ENCODE measurements around the gene EFNB2.

EFNB2 gene

GRCh38 chr13:106570299-106570852 is 34.9 kb upstream of the EFNB2 start (continued):
- TF ChIP-seq ZFP3 (tag by site-specific recombination; IDR thresholded peaks at IDR 0.05; ENCODE audit: low read depth), result no peak
- no peak for TF ChIP-seq ZNF768 (tag by site-specific recombination; IDR thresholded peaks at IDR 0.05)
- TF ChIP-seq, protein P1, sequence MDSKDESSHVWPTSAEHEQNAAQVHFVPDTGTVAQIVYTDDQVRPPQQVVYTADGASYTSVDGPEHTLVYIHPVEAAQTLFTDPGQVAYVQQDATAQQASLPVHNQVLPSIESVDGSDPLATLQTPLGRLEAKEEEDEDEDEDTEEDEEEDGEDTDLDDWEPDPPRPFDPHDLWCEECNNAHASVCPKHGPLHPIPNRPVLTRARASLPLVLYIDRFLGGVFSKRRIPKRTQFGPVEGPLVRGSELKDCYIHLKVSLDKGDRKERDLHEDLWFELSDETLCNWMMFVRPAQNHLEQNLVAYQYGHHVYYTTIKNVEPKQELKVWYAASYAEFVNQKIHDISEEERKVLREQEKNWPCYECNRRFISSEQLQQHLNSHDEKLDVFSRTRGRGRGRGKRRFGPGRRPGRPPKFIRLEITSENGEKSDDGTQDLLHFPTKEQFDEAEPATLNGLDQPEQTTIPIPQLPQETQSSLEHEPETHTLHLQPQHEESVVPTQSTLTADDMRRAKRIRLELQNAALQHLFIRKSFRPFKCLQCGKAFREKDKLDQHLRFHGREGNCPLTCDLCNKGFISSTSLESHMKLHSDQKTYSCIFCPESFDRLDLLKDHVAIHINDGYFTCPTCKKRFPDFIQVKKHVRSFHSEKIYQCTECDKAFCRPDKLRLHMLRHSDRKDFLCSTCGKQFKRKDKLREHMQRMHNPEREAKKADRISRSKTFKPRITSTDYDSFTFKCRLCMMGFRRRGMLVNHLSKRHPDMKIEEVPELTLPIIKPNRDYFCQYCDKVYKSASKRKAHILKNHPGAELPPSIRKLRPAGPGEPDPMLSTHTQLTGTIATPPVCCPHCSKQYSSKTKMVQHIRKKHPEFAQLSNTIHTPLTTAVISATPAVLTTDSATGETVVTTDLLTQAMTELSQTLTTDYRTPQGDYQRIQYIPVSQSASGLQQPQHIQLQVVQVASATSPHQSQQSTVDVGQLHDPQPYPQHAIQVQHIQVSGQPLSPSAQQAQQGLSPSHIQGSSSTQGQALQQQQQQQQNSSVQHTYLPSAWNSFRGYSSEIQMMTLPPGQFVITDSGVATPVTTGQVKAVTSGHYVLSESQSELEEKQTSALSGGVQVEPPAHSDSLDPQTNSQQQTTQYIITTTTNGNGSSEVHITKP (tag by site-specific recombination; IDR thresholded peaks at IDR 0.05), result no peak
- TF ChIP-seq SCRT1 (tag by site-specific recombination; IDR thresholded peaks at IDR 0.05; ENCODE audit: borderline replicate concordance), result no peak
- TF ChIP-seq, protein P2, sequence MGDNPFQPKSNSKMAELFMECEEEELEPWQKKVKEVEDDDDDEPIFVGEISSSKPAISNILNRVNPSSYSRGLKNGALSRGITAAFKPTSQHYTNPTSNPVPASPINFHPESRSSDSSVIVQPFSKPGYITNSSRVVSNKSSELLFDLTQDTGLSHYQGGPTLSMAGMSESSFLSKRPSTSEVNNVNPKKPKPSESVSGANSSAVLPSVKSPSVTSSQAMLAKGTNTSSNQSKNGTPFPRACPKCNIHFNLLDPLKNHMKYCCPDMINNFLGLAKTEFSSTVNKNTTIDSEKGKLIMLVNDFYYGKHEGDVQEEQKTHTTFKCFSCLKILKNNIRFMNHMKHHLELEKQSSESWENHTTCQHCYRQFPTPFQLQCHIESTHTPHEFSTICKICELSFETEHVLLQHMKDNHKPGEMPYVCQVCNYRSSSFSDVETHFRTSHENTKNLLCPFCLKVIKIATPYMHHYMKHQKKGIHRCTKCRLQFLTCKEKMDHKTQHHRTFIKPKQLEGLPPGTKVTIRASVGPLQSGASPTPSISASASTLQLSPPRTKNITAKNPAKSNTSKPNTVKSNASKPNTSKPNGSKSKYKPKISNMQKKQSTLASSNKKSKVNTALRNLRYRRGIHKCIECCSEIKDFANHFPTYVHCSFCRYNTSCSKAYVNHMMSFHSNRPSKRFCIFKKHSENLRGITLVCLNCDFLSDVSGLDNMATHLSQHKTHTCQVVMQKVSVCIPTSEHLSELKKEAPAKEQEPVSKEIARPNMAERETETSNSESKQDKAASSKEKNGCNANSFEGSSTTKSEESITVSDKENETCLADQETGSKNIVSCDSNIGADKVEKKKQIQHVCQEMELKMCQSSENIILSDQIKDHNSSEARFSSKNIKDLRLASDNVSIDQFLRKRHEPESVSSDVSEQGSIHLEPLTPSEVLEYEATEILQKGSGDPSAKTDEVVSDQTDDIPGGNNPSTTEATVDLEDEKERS (tag by site-specific recombination; IDR thresholded peaks at IDR 0.05), result no peak
- no peak for TF ChIP-seq ZNF404 (tag by site-specific recombination; IDR thresholded peaks at IDR 0.05)
- peak; percentile 71 for TF ChIP-seq SP2 (tag by site-specific recombination; IDR thresholded peaks at IDR 0.05)
- no peak for TF ChIP-seq ZNF16 (tag by site-specific recombination; IDR thresholded peaks at IDR 0.05; ENCODE audit: low read depth)
- no peak for TF ChIP-seq ZNF626 (tag by site-specific recombination; IDR thresholded peaks at IDR 0.05)
- no peak for TF ChIP-seq ZNF2 (tag by site-specific recombination; IDR thresholded peaks at IDR 0.05)
- TF ChIP-seq ZBTB26 (tag by site-specific recombination; optimal IDR thresholded peaks at IDR 0.05), result no peak
- TF ChIP-seq HIC1 (tag by site-specific recombination; IDR thresholded peaks at IDR 0.05), result 0 out of 2 replicates have a peak, but pooled peaks have one; percentile 24
- TF ChIP-seq, protein P3, sequence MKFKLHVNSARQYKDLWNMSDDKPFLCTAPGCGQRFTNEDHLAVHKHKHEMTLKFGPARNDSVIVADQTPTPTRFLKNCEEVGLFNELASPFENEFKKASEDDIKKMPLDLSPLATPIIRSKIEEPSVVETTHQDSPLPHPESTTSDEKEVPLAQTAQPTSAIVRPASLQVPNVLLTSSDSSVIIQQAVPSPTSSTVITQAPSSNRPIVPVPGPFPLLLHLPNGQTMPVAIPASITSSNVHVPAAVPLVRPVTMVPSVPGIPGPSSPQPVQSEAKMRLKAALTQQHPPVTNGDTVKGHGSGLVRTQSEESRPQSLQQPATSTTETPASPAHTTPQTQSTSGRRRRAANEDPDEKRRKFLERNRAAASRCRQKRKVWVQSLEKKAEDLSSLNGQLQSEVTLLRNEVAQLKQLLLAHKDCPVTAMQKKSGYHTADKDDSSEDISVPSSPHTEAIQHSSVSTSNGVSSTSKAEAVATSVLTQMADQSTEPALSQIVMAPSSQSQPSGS (tag by site-specific recombination; IDR thresholded peaks at IDR 0.05; ENCODE audit: low read depth), result 0 out of 2 replicates have a peak, but pooled peaks have one; percentile 30
